GM12878 (cell line): Measurements from ENCODE around the gene LRRC75B. TPM values are rescaled to one million over a fixed set of nuclear protein-coding genes. Genes with fewer than 3 reads are reported as not detected.

Source experiments
- ATAC-seq: fragments of 200-7000 bp; cut with Tn5 transposase; 3 replicates; pipeline ENCODE4 v1.9.1; 2020; ENCODE audit warnings: mild to moderate bottlenecking, moderate library complexity
- BruUV-seq: library from RNA; stranded (reverse); fragments of 400-500 nt; replicated peaks from 2 replicates; lab custom pipeline; 2021; lab: Mats Ljungman, UMichigan
- CTCF ChIA-PET: fragments of 300-600 bp; sonication (Branson Sonifier 250); formaldehyde crosslinking; extraction: SDS; loops from one replicate; lab custom pipeline; 2021; ENCODE audit warnings: inconsistent platforms; lab: Yijun Ruan, JAX
- POLR2A ChIA-PET: fragments of 350-600 bp; formaldehyde crosslinking; extraction: SDS; loops from one replicate; lab custom pipeline; 2021; ENCODE audit warnings: inconsistent platforms; lab: Charles Lee
- RAD21 ChIA-PET: fragments of 300-600 bp; sonication (Branson Sonifier 250); formaldehyde crosslinking; loops from one replicate; lab custom pipeline; 2023; ENCODE audit warnings: antibody characterized with exemption; ENCODE audit not compliant: unreplicated experiment; lab: Charles Lee
- SMC1A ChIA-PET: fragments of 300-600 bp; sonication (Branson Sonifier 250); formaldehyde crosslinking; loops from one replicate; lab custom pipeline; 2023; ENCODE audit not compliant: unreplicated experiment, uncharacterized antibody; lab: Charles Lee
- DNase-seq: peaks from one replicate; pipeline ENCODE4 v3.0.0-alpha.2; 2011; ENCODE audit warnings: low read depth, low spot score
- FAIRE-seq: peaks from 3 replicates; lab custom pipeline; 2011; peaks lifted over from hg19 to GRCh38; lab: Jason Lieb, UNC
- H2AFZ ChIP-seq: 2 replicates; pipeline ENCODE4 v1.6.0; 2011; ENCODE audit warnings: low read depth, low read length, control low read depth; ENCODE audit not compliant: control insufficient read depth
- H3K27ac ChIP-seq: 2 replicates; pipeline ENCODE4 v1.5.1; 2011; ENCODE audit warnings: control low read depth; ENCODE audit not compliant: control insufficient read depth, insufficient read depth
- H3K27me3 ChIP-seq, 2 experiments: replicated peaks in 1 of 2; 2 replicates each; pipeline versions ENCODE4 v1.6.0 to v1.6.1; 2011; ENCODE audit warnings: low read length in 1 of 2; ENCODE audit not compliant: control insufficient read depth in 2 of 2, insufficient read depth in 2 of 2
- H3K36me3 ChIP-seq, 2 experiments: 2 replicates each; pipeline ENCODE4 v1.5.1; 2011; ENCODE audit warnings: low read length in 1 of 2; ENCODE audit not compliant: control insufficient read depth in 2 of 2, insufficient read depth in 2 of 2
- H3K4me1 ChIP-seq: 2 replicates; pipeline ENCODE4 v1.6.1; 2011; ENCODE audit warnings: mild to moderate bottlenecking, low read length, moderate library complexity, mixed read lengths; ENCODE audit not compliant: control insufficient read depth, insufficient read depth
- H3K4me2 ChIP-seq: 2 replicates; pipeline ENCODE4 v1.6.0; 2011; ENCODE audit warnings: control low read depth; ENCODE audit not compliant: control insufficient read depth, insufficient read depth
- H3K4me3 ChIP-seq: fragments of 200-600 bp; sonication (generic); 2 replicates; pipeline ENCODE4 v1.5.1; 2016
- H3K79me2 ChIP-seq: 2 replicates; pipeline ENCODE4 v1.6.0; 2011; ENCODE audit warnings: low read length; ENCODE audit not compliant: control insufficient read depth, insufficient read depth
- H3K9ac ChIP-seq: 2 replicates; pipeline ENCODE4 v1.8.0; 2011; ENCODE audit warnings: low read length, control low read depth, mixed read lengths; ENCODE audit not compliant: control insufficient read depth, insufficient read depth
- H3K9me3 ChIP-seq: replicated peaks from 3 replicates; pipeline ENCODE4 v1.5.1; 2011; ENCODE audit warnings: mild to moderate bottlenecking, low read length; ENCODE audit not compliant: control insufficient read depth, insufficient read depth
- H4K20me1 ChIP-seq: 2 replicates; pipeline ENCODE4 v1.6.0; 2011; ENCODE audit not compliant: control insufficient read depth, insufficient read depth
- ESRRA ChIP-seq: IDR thresholded peaks from 2 replicates; pipeline ENCODE4 v1.6.1; 2012; ENCODE audit warnings: mild to moderate bottlenecking, low read length, improper control_type of control experiment
- FOS ChIP-seq: IDR thresholded peaks from 3 replicates; pipeline ENCODE4 v1.6.1; 2011; ENCODE audit warnings: borderline replicate concordance; ENCODE audit not compliant: insufficient read length; ENCODE audit errors: extremely low read depth
- GABPA ChIP-seq: IDR thresholded peaks from 2 replicates; pipeline ENCODE4 v1.6.1; 2014; ENCODE audit warnings: antibody characterized with exemption, low read depth, mild to moderate bottlenecking, inconsistent platforms
- HDGF ChIP-seq: fragments of 450-650 bp; IDR thresholded peaks from 2 replicates; pipeline ENCODE4 v1.6.1; 2016; ENCODE audit warnings: antibody characterized with exemption
- IRF4 ChIP-seq: IDR thresholded peaks from 2 replicates; pipeline ENCODE4 v1.6.1; 2011; ENCODE audit warnings: low read depth, low read length
- JUNB ChIP-seq: IDR thresholded peaks from 2 replicates; pipeline ENCODE4 v1.6.1; 2016; ENCODE audit warnings: antibody characterized with exemption, mild to moderate bottlenecking
- MYC ChIP-seq: IDR thresholded peaks from 2 replicates; pipeline ENCODE4 v1.6.1; 2011; ENCODE audit warnings: mild to moderate bottlenecking, low read length, moderate library complexity, inconsistent platforms; ENCODE audit not compliant: insufficient read depth, insufficient replicate concordance, insufficient read length, severe bottlenecking
- NFIC ChIP-seq: IDR thresholded peaks from 2 replicates; pipeline ENCODE4 v1.6.1; 2012; ENCODE audit warnings: low read depth, mild to moderate bottlenecking, inconsistent platforms, low read length, moderate library complexity
- SMAD1 ChIP-seq: fragments of 450-650 bp; IDR thresholded peaks from 2 replicates; pipeline ENCODE4 v1.6.1; 2018; ENCODE audit warnings: mild to moderate bottlenecking, low read depth; ENCODE audit not compliant: partially characterized antibody
- SREBF2 ChIP-seq: IDR thresholded peaks from 2 replicates; pipeline ENCODE4 v1.6.1; 2012; ENCODE audit warnings: mild to moderate bottlenecking, low read length
- STAT3 ChIP-seq: IDR thresholded peaks from 2 replicates; pipeline ENCODE4 v1.6.1; 2011; ENCODE audit warnings: low read depth, low read length, improper control_type of control experiment
- ZBTB11 ChIP-seq: fragments of 450-650 bp; formaldehyde crosslinking; IDR thresholded peaks from 2 replicates; pipeline ENCODE4 v1.5.0; 2022; ENCODE audit warnings: mild to moderate bottlenecking, missing genetic modification characterization
- ZBTB33 ChIP-seq: fragments of 450-650 bp; IDR thresholded peaks from 2 replicates; pipeline ENCODE4 v1.6.1; 2017; ENCODE audit warnings: mild to moderate bottlenecking
- ZNF592 ChIP-seq: fragments of 450-650 bp; IDR thresholded peaks from 2 replicates; pipeline ENCODE4 v1.6.1; 2017; ENCODE audit warnings: mild to moderate bottlenecking, moderate library complexity
- WGBS: methylation state at CpG from one replicate; pipeline ENCODE4 v1.1.6; 2016; ENCODE audit warnings: low lambda C conversion rate; ENCODE audit not compliant: insufficient replicate concordance, insufficient coverage; ENCODE audit errors: missing lambda C conversion rate; 5-methylcytosine and 5-hydroxymethylcytosine counted together
- in situ Hi-C: fragments of 300-500 bp; cut with MboI; formaldehyde crosslinking; loops from 9 replicates; pipeline ENCODE4 v1.14.3; 2018; ENCODE audit warnings: mixed read lengths
- intact Hi-C: fragments of 100-400 bp; cut with micrococcal nuclease; formaldehyde crosslinking; loops from one replicate; pipeline ENCODE4 v1.14.2; 2022; ENCODE audit not compliant: unreplicated experiment
- polyA plus RNA-seq, 11 experiments: library from polyadenylated mRNA; depleted of rRNA in 4 of 11; unstranded in 6 of 11; stranded (reverse) in 5 of 11; fragments of >200 nt; fragmentation: Nextera tagmentation in 4 of 11; fragmentation: Illumina TruSeq in 1 of 11; extraction: Ambion mirVana in 4 of 11; extraction: Trizol in 1 of 11; gene quantifications; 1 replicate in 1 of 11; 2 replicates in 10 of 11; pipeline versions ENCODE4 v1.2.1 to v1.2.3, GENCODE V29; 2011 to 2016; ENCODE audit warnings: inconsistent platforms in 2 of 11, missing spikeins in 2 of 11, low read depth in 1 of 11
- total RNA-seq, 4 experiments: library from RNA; depleted of rRNA in 3 of 4; stranded (reverse); fragments of >200 nt in 3 of 4; fragmentation: Illumina TruSeq in 1 of 4; extraction: Trizol in 1 of 4; gene quantifications; 2 replicates each; pipeline versions ENCODE4 v1.2.1 to v1.2.3, GENCODE V29; 2013 to 2021
- TF ChIP-seq, protein P1 (sequence below): IDR thresholded peaks from 2 replicates; pipeline ENCODE4 v1.6.1; 2012; ENCODE audit warnings: low read length, inconsistent platforms

Gene LRRC75B
- total and polyA plus RNA-seq, 10 of the 15 experiments (the other 5 are each of a cell fraction or from before 2014, with no cell fraction given), result 0.09 to 0.98 (median 0.11) TPM; not detected in 3

- no peaks in the 10 kb centered on the region for H3K27me3 ChIP-seq
- RAD21 ChIA-PET, result no interaction called here
- 70% methylated on average over 4 of the region's 4 CpGs for WGBS
- BruUV-seq, result no TSS peak
- H3K4me1 ChIP-seq, result no peaks in the 10 kb centered on the region
- CTCF ChIA-PET, result interaction anchor here (0.7 to 1.2 kb wide), 2 partner anchors 8 to 271 kb away, joined by 3 read pairs; no protein-coding TSS in a partner anchor
- H3K4me3 ChIP-seq, result no peak overlapping the region
- SMC1A ChIA-PET, result no interaction called here
- H4K20me1 ChIP-seq, result no peaks in the 10 kb centered on the region
- POLR2A ChIA-PET, result interaction anchor here (0.7 kb wide), 1 partner anchor 32 kb away, joined by 4 read pairs; no protein-coding TSS in a partner anchor
- no peaks in the 10 kb centered on the region for H3K9me3 ChIP-seq
- H3K4me2 ChIP-seq, result no peak overlapping the region
- ATAC-seq (no peak), FAIRE-seq (no peak), DNase-seq (no peak)
- H3K79me2 ChIP-seq, result no peaks in the 10 kb centered on the region
- no peak overlapping the region for H3K9ac ChIP-seq
- intact Hi-C loops (no loop called here), in situ Hi-C loops (no loop called here)
- no peak overlapping the region for H3K27ac ChIP-seq
- no peaks in the 10 kb centered on the region for H3K36me3 ChIP-seq
- H2AFZ ChIP-seq, result no peak overlapping the region
- TF ChIP-seq IRF4, result no peak
- TF ChIP-seq STAT3, result no peak
- no peak for TF ChIP-seq SMAD1
- no peak for TF ChIP-seq ZNF592
- no peak for TF ChIP-seq ZBTB33
- TF ChIP-seq NFIC, result no peak
- no peak for TF ChIP-seq HDGF
- TF ChIP-seq FOS, result no peak
- TF ChIP-seq GABPA, result no peak
- TF ChIP-seq ZBTB11 (CRISPR knock-in tag), result no peak
- no peak for TF ChIP-seq JUNB
- TF ChIP-seq MYC, result no peak
- TF ChIP-seq, protein P1, sequence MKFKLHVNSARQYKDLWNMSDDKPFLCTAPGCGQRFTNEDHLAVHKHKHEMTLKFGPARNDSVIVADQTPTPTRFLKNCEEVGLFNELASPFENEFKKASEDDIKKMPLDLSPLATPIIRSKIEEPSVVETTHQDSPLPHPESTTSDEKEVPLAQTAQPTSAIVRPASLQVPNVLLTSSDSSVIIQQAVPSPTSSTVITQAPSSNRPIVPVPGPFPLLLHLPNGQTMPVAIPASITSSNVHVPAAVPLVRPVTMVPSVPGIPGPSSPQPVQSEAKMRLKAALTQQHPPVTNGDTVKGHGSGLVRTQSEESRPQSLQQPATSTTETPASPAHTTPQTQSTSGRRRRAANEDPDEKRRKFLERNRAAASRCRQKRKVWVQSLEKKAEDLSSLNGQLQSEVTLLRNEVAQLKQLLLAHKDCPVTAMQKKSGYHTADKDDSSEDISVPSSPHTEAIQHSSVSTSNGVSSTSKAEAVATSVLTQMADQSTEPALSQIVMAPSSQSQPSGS, result no peak
- TF ChIP-seq SREBF2, result no peak
- TF ChIP-seq ESRRA, result no peak
These were observed 3.0 kb upstream of the LRRC75B start for GRCh38 chr22:24595863-24596262.
